Measurements from ENCODE around the gene ARL6IP6.
"Not testable (repeated sequence)": the region's sequence is repeated elsewhere in the genome, so short reads cannot be mapped to it uniquely, and the experiment has no call there.

The ARL6IP6 gene

GRCh38 chr2:152723918-152724317 lies 5.5 kb downstream of the ARL6IP6 start:
- DNase-seq = no peak

DNA sequence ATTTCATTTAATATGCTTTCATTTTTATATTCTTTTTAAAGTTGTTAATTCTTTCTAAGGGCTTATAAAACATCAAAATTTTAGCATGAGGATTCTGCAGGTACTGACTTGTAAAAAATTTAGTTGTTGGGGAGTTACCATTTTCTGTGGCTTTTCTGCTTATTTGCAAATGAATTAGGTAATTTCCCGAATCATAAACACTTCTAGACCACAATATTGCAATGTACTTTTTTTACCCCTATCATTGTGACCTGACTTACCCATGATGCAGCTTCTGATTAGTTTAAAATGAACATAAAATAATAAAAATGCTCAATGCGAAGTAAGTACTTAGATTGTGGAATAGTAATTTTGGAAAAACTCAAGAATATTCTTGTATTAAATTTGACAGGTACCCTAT lies 11.4 kb downstream of the ARL6IP6 start:
- no peak for DNase-seq

DNA sequence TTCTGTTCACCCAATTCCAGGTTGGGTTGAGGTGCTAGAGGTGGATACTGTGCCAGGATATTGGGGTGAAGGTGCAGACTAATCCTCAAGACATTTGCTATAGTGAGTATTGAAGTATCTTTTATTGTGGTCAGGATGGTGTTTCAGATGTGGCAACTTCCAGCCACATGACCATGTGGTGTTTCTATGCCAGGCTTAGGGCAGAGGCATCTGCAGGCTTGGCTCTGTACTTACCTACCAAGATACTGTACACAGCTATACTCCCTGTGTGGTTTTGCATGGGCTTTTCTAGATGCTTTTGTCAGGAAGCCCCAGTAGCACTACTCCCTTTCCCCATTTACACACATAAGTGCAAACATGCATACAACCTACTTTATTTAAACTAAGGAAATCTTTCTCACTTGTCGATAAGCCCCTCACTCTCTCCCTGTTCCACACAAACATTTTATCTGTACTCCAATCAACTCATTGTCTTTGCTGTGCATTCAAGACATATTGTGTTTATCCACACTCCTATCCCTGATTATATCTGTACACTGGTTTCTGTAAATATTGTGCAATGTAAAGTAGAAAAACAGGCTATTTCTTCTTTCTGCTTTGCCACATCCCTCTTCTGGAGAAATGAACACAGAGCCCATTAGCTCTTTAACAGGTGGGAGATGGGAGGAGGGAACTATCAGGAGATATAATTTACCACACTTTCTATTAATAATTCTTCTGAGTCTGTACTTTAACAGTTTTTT lies 12.3 kb downstream of the ARL6IP6 start:
- no peak for DNase-seq

DNA sequence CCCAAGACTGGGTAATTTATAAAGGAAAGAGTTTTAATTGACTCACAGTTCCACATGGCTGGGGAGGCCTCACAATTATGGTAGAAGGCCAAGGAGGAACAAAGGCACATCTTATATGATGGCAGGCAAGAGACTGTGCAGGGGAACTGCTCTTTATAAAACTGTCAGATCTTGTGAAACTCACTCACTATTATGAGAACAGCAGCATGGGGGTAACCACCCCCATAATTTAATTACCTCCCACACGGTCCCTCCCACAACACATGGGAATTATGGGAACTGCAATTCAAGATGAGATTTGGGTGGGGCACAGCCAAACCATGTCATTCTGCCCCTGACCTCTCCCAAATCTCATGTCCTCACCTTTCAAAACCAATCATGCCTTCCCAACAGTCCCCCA lies 19.1 kb downstream of the ARL6IP6 start:
- not testable (repeated sequence) for DNase-seq

GRCh38 chr2:152738438-152738837 lies 20.0 kb downstream of the ARL6IP6 start:
- no peak for DNase-seq

DNA sequence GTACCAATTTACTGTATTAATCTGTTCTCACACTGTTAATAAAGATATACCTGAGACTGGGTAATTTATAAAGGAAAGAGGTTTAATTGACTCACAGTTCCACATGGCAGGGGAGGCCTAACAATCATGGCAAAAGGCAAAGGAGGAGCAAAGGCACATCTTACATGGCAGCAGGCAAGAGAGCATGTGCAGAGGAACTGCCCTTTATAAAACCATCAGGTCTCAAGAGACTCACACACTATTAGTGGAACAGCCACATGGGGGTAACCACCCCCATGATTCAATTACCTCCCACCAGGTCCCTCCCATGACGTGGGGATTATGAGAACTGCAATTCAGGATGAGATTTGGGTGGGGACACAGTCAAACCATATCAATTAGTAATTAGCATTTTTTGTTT lies 21.3 kb downstream of the ARL6IP6 start:
- not testable (repeated sequence) for DNase-seq

- peak; percentile 21 for DNase-seq
Observed at GRCh38 chr2:152740743-152741328, 22.4 kb downstream of the ARL6IP6 start.

GRCh38 chr2:152743002-152743401 lies 24.6 kb downstream of the ARL6IP6 start:
- DNase-seq = no peak

GRCh38 chr2:152747751-152748150 lies 29.3 kb downstream of the ARL6IP6 start:
- DNase-seq = not testable (repeated sequence)

GRCh38 chr2:152755029-152755428 lies 36.6 kb downstream of the ARL6IP6 start:
- DNase-seq = no peak

GRCh38 chr2:152759290-152760072 lies 41.1 kb downstream of the ARL6IP6 start:
- no peak for DNase-seq

- DNase-seq = no peak
Observed at GRCh38 chr2:152761214-152761613, 42.8 kb downstream of the ARL6IP6 start.

- DNase-seq = no peak
Observed at GRCh38 chr2:152762202-152762601, 43.8 kb downstream of the ARL6IP6 start.

- not testable (repeated sequence) for DNase-seq
Observed at GRCh38 chr2:152763208-152763607, 44.8 kb downstream of the ARL6IP6 start.

DNA sequence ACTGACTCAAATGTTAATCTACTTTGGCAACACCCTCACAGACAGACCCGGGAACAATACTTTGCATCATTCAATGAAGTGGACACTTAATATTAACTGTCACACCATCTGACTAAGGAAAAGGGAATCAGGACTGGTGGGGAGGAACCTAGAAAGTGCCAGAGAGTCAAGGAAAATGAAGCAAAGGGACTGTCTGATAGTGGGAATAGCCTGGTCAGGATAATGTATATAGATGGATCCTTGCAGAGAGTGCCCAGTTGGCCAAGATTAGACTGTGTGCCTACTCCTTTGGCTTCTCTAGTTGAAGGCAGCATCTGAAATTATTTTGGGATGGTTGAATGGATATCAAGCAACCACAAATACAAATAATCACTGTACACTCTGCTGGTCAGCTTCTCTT lies 45.2 kb downstream of the ARL6IP6 start:
- no peak for DNase-seq

- no peak for DNase-seq
Observed at GRCh38 chr2:152766928-152767327, 48.5 kb downstream of the ARL6IP6 start.

DNA sequence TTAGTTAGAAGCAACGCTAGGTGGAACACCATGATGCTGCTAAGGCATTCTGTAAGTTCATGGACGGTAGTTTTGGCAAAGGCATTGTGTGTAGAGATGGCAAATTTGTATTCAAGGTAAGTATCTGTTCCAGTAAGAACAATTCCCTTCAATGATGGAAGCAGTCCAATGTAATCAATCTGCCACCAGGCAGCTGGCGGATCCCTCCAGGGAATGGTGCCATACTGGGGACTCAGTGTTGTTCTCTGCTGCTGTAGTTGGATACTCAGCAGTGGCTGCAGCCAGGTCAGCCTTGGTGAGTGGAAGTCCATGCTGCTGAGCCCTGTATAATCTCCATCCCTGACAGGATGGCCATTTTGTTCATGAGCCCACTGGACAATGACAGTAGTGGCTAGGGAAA lies 62.8 kb downstream of the ARL6IP6 start:
- DNase-seq = no peak

DNA sequence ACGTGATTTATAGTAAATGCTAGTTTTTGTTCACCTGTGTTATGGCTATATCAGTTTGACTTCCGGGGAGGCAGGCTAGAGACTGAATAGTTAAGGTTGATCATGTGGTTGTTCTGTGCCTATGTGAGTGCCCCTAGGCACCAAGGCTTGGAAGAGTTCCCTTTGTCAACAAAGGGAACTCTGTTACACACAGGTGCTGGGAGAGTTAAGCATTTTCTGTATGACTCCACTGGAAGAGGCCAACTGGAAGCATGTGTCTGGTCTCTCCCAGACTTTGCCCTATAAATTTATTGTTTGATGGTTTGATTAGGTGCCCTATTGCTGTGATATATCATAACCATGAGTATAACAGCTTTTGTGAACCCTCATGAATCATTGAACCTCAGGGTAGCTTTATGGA lies 63.8 kb downstream of the ARL6IP6 start:
- no peak for DNase-seq

DNA sequence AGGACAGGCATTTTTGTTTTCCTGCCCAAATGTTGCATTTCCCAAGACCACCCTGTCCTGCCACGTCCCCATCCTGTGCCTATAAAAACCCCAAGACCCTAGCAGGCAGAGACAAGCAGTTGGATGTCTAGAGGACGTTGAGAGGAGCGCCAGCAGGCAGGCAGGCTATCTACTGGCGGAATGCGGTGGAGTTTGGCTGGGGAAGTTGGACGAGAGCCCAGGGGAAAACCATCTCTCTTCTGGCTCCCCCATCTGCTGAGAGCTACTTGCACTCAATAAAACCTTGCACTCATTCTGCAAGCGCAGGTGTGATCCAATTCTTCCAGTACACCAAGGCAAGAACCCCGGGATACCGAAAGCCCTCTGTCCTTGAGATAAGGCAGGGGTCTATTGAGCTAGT lies 72.5 kb downstream of the ARL6IP6 start:
- DNase-seq = no peak

DNA sequence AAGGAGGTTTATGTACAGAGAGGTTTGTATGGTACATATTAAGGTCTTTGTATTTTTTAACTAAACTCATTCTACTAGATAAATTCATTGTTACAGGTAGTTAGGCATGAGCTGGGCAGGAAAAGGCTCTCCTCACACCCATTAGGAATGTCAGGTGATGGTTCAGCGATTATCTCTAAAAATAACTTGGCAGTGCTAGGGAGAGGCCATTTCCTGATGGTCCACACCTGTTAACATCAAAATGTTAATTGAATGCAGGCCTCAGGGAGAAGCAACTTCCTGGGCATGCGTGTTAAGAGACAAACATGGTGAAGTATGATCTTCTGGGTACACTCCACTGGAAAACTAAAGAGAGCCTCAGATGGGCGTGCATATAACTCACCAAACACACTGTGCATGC lies 73.6 kb downstream of the ARL6IP6 start:
- DNase-seq = no peak

GRCh38 chr2:152792974-152793373 lies 74.6 kb downstream of the ARL6IP6 start:
- DNase-seq = no peak

GRCh38 chr2:152796941-152797340 lies 78.5 kb downstream of the ARL6IP6 start:
- DNase-seq = no peak

GRCh38 chr2:152804687-152805408 lies 86.4 kb downstream of the ARL6IP6 start:
- no peak for DNase-seq

All from NCI-H774 (cell line).